CD4-positive, alpha-beta T cell treated with Interleukin-4 for 1 hour (primary cell): ENCODE results near the gene CDHR2.

Source experiments
- DNase-seq, 2 donors: peaks; one replicate each; pipeline ENCODE4 v3.0.0-alpha.2; 2020 to 2022

CDHR2 gene

DNA sequence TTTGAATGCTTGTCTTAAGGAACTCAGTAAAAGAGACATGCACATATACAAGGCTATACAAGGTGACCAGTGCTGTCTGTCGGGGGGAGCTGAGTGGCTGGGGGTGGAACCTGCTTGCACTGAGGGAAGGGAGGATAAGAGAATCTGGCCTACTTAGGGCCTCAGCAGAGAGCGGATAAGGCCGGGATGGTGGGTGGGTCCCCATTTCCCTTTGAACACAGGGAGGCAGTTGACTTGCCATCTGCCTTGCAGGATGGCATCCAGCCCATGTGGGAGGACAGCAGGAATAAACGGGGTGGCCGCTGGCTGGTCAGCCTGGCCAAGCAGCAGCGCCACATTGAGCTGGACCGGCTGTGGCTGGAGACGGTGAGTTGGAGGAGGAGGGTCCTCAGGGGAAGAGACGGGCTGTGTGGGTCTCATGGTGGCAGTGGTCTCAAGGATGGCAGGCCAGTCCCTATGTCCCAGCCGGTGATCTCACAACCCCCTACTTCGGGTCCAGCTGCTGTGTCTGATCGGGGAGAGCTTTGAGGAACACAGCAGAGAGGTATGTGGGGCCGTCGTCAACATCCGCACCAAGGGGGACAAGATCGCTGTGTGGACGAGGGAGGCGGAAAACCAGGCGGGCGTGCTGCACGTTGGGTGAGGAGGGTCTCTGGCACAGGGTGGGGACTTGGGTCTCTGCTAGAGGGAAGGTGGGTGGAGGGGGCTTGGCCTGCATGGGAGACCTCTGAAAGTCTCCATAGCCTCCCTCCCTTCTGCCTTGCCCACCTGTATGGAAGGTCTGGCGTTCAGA lies 95.9 kb downstream of the CDHR2 start:
- no peak for DNase-seq
